ENCODE measurements around the gene PCCA.
A peak's percentile ranks its signal among the peaks of the same experiment; 100 is the strongest.
"Not testable (repeated sequence)": the region's sequence is repeated elsewhere in the genome, so short reads cannot be mapped to it uniquely, and the experiment has no call there.

Gene PCCA

DNA sequence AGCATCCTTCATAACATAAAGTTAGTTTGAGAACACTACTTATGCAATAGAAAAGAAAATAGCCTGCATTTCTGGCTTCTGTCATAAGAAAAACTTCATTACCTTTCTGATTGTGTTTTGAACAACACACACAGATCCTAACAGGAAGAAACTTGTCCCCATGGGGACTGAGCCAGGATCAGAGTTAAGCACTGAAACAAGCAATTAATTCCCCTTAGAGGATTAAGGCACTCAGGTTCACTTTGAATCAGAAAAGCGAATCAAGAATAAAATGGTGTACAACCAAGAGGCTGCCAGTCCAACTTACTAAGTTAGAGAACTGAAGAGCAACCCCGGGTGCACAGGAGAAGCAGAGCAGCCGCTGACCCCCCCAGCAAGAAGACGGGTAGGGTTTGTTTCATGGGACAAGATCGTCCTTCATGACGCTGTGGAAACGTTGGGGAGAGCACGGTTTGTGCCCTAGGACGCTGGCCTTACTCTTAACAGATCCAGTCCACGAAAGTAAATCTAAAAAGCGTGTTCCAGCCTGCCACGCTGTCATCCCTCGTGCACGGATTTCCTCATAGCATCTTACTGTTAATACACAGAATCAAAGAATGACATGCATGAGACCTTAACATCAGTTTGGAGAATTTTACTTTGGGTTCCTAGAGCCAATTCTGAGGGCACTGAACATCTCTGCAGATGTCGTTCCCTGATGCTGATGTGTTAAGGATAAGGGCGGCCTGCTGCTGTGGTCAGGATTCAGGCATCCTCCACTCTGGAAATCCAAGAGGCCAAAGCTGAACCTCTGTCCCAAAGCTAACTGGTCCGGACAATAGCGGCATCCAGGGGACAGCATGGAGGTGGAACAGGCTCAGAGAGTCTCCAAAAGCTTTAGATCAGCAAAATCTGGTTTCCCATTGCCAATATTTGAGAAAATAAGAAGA, 453.3 kb downstream of the PCCA start:
- no peak for DNase-seq (ENCODE audit: low spot score)

GRCh38 chr13:100542826-100543156, 453.9 kb downstream of the PCCA start:
- DNase-seq (ENCODE audit: low spot score), result peak; percentile 32

DNA sequence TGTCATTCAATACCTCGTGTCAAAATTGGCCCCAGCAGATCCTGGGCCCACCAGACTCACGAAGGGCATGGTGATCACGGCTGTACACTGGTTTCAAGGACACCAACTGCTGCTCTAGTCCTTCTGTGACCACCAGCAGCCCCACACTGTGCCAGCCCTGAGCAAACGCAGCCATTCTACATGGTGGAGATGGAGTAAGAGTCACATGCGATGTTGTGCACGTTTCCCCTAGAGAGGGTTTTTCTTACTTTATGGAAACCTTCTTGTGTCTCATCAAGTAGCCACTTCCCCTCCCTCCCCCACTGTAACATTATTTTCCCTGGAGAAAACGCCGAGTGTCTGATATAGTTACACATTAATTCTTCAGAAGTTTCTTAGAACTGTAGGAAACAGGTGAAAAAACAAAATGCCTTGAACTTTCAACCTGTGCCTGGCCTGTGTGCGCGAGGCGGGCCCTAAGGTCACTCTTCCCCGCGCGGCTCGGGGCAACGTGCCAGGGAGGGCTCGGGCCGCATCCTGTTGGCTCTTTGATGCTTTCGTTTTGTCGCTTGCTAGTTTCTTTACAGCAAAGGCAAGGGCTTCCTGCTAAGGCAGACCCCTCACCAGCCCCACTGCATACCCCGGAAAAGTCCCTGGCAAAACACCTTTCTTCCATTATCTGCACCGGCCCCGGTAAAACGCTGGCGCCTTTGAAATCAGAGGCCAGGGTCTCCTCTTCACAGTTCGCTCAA, 455.1 kb downstream of the PCCA start:
- DNase-seq (ENCODE audit: low spot score), result no peak

- DNase-seq (ENCODE audit: low spot score), result no peak
Observed at GRCh38 chr13:100544866-100545683, 456.2 kb downstream of the PCCA start.

DNA sequence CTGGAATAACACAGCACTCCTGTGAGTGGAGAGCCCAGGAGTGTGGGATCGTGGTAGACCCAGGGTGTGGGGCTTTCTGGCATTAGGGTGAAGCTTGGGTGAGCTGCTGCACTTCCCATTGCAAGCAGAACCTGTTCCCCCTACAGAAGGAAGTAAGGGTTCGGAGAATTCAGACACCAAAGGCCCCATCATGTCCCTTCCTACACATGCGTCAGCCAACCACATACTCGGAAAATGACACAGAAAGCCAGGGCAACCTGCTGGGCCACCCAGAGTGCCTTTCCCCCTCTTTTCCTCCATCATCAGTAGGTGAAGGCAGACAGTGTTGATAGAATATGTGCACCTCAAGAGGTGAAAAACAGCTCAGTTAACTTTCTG, 456.8 kb downstream of the PCCA start:
- no peak for DNase-seq (ENCODE audit: low spot score)

DNA sequence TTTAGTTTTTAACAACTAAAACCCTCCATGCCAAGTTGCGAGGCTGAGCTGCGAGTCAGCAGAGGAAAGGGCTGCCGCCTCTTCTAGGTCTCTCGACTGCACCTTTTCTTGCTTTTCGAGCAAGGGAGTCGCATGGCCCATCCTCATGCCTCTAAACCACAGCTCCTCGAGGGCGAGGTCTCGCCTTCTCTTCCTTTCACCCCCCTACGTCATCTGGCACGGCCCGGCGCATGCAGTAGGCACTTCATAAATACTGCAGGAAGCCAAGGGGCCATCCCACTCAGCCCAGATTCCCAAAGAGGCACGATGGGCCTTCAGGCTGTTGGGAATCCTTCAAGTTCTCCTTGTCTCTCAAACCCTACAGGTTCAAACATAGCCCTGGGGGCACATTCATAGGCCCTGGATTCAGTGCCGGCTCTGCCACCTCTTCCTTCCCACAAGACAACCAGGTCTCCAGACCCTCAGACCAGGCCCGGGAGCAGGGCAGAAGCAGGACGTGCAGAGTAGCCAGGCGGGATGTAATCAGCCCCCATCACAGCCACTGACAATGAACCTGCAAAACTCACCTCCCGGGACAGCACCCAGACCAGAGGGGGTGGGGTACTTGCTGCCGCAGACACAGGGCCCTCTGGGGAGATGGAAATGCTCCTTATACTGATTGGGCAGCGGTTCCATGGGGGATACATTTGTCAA, 458.0 kb downstream of the PCCA start:
- no peak for DNase-seq (ENCODE audit: low spot score)

- peak; percentile 45 for DNase-seq (ENCODE audit: low spot score)
Observed at GRCh38 chr13:100547791-100548201, 458.9 kb downstream of the PCCA start.

GRCh38 chr13:100549316-100549715, 460.4 kb downstream of the PCCA start:
- DNase-seq (ENCODE audit: low spot score), result no peak

DNA sequence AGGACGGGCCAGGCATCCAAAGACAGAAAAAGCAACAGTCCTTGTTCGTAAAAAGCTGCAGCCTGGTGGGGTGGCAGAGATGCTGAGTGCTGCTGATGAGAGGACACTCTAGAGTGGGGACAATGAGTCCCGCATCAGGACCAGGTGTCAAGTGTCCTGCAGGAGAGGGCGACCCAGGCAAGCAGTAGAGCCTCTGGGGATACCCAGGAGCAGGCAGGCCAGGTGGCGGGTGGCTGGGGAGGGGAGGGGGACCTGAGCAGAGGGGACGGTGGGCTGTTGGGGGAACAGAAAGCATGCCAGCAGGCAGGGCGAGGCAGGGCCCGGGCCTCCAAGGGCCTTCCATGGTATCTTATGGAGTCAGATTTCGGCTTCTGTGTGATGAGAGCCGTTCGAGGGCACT, 463.9 kb downstream of the PCCA start:
- DNase-seq (ENCODE audit: low spot score), result no peak

- no peak for DNase-seq (ENCODE audit: low spot score)
Observed at GRCh38 chr13:100559886-100560285, 471.0 kb downstream of the PCCA start.

- no peak for DNase-seq (ENCODE audit: low spot score)
Observed at GRCh38 chr13:100560498-100561157, 471.7 kb downstream of the PCCA start.

DNA sequence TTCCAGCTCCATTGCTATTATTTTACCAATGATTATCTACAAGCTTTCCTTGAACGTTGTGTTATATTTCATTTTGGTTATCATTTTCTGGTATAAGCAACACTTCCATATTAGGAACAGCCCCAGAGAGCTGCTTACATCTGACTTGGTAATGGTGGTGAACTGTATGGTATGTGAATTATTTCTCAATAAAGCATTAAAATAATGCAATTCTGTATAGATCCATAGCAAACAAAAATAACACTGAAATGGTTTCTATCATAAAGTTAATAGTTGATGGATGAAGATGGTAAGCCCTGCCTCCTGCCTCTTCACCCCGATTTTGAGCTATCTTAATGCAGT, 472.2 kb downstream of the PCCA start:
- DNase-seq (ENCODE audit: low spot score), result no peak

GRCh38 chr13:100561599-100562204, 472.8 kb downstream of the PCCA start:
- DNase-seq (ENCODE audit: low spot score), result no peak

DNA sequence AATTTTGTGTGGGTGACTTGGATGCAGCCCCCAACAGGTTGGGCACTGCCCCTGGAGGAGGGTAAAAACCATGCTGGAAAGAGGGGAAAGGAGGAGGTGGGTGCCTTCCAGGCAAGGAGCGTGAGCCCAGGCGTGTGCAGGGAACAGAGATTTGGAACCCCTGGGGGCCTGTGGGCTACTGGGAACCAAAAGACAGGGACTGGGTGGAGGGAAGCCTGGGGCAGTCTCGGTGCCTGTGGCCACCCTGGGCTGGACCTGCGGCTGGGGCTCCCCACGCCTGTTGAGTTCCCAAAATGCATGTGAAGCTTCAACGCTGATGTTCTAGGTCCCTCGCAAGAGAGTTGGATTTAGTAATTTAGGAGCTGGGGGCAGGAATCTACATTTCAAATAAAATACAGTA, 474.9 kb downstream of the PCCA start:
- no peak for DNase-seq (ENCODE audit: low spot score)

DNA sequence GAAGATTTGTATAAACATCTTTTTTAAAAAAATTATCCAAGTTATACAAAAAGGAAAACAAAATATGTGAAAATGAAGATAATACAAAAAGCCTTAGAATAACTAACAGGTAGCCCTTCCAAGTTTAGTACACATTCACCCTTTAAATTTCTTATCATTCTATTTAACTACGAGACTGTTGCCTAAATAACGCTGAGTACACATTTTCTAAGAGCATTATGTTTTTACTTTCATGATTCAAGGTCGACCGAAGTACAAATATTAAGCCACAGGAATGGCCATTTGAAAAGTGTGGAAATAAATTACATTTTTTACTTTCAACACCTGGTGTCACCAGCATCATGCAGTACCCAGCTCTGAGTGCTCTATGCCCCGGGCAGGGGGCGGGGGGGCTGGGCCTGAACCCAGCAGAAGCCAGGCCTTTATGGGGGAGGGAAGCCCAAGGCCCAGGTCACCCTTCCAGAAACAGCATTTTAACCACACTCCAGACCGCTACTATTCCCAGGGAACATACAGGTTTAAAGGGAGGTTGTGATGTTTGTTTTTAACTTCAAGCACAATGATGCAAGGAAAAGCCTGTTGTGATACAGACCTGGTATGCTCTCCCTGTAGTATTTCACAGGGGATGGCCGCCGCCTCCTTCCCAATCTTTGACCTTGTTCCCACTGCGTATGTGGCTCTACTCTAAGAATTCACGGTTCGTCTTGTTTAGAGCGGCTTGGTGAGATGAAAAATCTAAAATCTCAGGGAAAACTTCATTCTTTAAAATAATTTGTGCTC, 475.7 kb downstream of the PCCA start:
- DNase-seq (ENCODE audit: low spot score), result no peak

GRCh38 chr13:100565286-100565685, 476.4 kb downstream of the PCCA start:
- DNase-seq (ENCODE audit: low spot score), result no peak

DNA sequence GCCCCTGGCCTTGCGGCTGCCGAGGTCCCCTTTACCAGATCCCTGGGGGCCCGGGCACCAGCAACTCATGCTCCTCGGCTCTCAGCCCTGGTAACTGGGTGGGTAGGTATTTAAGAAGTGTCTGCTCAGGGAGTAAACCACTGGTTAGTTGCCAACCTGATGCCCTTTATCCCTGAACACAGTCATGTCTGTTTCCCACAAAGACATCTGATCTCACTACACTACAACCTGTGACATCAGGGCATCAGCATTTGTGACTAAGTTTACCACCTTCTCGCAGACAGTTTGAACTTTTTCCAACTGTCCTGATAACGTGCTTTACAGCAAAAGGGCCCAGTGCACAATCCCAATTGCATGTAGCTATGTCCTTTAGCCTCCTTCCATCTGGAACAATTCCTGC, 477.6 kb downstream of the PCCA start:
- DNase-seq (ENCODE audit: low spot score), result no peak

DNA sequence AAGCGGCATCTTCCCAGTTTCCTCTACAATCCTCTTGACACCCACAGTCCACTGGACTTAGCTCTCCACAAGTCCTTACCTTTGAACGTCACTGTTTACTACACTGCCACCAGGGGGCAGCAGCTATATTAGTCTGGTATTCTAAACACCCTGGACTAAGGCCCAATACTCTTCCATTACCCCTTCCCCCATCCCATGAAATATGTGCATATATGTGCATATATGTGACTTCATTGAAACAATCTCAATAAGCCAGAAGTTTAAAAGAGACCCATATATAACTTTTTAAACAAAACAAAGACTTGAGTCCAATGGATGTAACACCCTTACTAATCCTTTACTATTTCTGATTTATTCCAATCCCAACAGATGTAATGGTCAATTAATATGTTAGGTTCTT, 484.2 kb downstream of the PCCA start:
- peak; percentile 71 for DNase-seq (ENCODE audit: low spot score)

- not testable (repeated sequence) for DNase-seq (ENCODE audit: low spot score)
Observed at GRCh38 chr13:100577239-100577638, 488.3 kb downstream of the PCCA start.
